ENCODE results near the gene TSC22D4. TPM values are rescaled to one million over a fixed set of nuclear protein-coding genes. Genes with fewer than 3 reads are reported as not detected.
"Not testable (repeated sequence)": the region's sequence is repeated elsewhere in the genome, so short reads cannot be mapped to it uniquely, and the experiment has no call there.

Gene TSC22D4
- polyA plus RNA-seq (2011; rRNA removed) (6.2 and 7.9 TPM in 2 replicates), polyA plus RNA-seq (2017; fragmentation: RNase III; extraction: RNeasy Plus Mini Kit Qiagen cat#74134 plus additional on column Dnase treatment) (20.7 to 28.9 TPM (median 28.3 TPM) in 3 replicates), polyA minus RNA-seq (2011; rRNA and poly(A)+ RNA removed) (6.5 and 8.2 TPM in 2 replicates)
- 15.5 and 22.6 TPM in 2 replicates for polyA plus RNA-seq (2012; cell fraction: cytosol; rRNA removed)
- 26.1 and 31.1 TPM in 2 replicates for polyA plus RNA-seq (2012; cell fraction: nucleus; rRNA removed)

GRCh38 chr7:100478958-100479660 is at the start of gene TSC22D4:
TSS of gene TSC22D4 (minus strand) at chr7:100479214. CDS start at chr7:100478038, 1,176 bp downstream.
- peak; percentile 70 to 85 for ATAC-seq
- Histone ChIP-seq H3K4me3 (peak within 1 kb of the TSS; percentile 75), H3K4me1 (peaks cover 34% of the 10 kb centered on the region), H3K9me3 (no peaks in the 10 kb centered on the region), H3K4me2 (peak within 1 kb of the TSS; percentile 74), H3K27ac (peak within 1 kb of the TSS; percentile 87 to 96)
- ChIA-PET POLR2A (interaction anchor here (0.6 to 1.3 kb wide), 4 partner anchors 13 to 133 kb away, joined by 3 to 6 read pairs (median 3); partner anchors contain the start of genes AGFG2 and MOSPD3), CTCF (interaction anchor here (0.5 to 8.5 kb wide), 8 partner anchors 10 to 227 kb away, joined by 3 to 127 read pairs (median 3); partner anchors contain the start of gene POP7)
- FAIRE-seq = no peak
- no peak for TF ChIP-seq HOXB5 (CRISPR knock-in tag; IDR thresholded peaks at IDR 0.05)
- peak in 1 of 2 experiments; percentile 60; a peak in 3 of 5 replicates for TF ChIP-seq JUN (IDR thresholded peaks at IDR 0.05)
- TF ChIP-seq POLR2A (IDR thresholded peaks at IDR 0.05; ENCODE audit: low read length) = peak; percentile 67
- TF ChIP-seq MAX (IDR thresholded peaks at IDR 0.05) = 0 out of 2 replicates have a peak, but pooled peaks have one; percentile 25
- TF ChIP-seq MAZ (IDR thresholded peaks at IDR 0.05; ENCODE audit: borderline replicate concordance, low read depth, low read length) = no peak
- TF ChIP-seq KDM1A (IDR thresholded peaks at IDR 0.05; ENCODE audit: low read depth) = no peak
- 0 out of 3 replicates have a peak, but pooled peaks have one; percentile 24 for TF ChIP-seq BCL3 (IDR thresholded peaks at IDR 0.05)
- TF ChIP-seq KDM5A (IDR thresholded peaks at IDR 0.05) = no peak
- TF ChIP-seq CHD2 (IDR thresholded peaks at IDR 0.05; ENCODE audit: low read length, partially characterized antibody) = no peak
- TF ChIP-seq RAD21 (conservative IDR thresholded peaks at IDR 0.05 in 1 of 2, IDR thresholded peaks at IDR 0.05 in 1 of 2) = no peak
- peak; percentile 13 for TF ChIP-seq ZFP36 (IDR thresholded peaks at IDR 0.05; ENCODE audit: borderline replicate concordance, partially characterized antibody)
- peak; percentile 90 to 91 for DNase-seq (ENCODE audit: low read depth in 1 of 2, low spot score in 1 of 2)
- WGBS (ENCODE audit: missing lambda C conversion rate) = 1% methylated on average over 18 of the region's 27 CpGs

- 72% methylated on average over 12 of the region's 12 CpGs for WGBS (ENCODE audit: missing lambda C conversion rate)
- H3K4me3 ChIP-seq; POLR2A ChIA-PET; DNase-seq (ENCODE audit: low read depth in 1 of 2, low spot score in 1 of 2); H3K9me3 ChIP-seq; H3K4me1 ChIP-seq; FAIRE-seq; H3K27ac ChIP-seq; H3K4me2 ChIP-seq; ATAC-seq: not testable (repeated sequence)
- CTCF ChIA-PET = interaction anchor here (0.9 to 1.5 kb wide), 4 partner anchors 12 to 54 kb away, joined by 3 to 10 read pairs (median 3); no protein-coding TSS in a partner anchor
Observed at GRCh38 chr7:100528108-100528866, 49.3 kb upstream of the TSC22D4 start.

- DNase-seq (ENCODE audit: low read depth in 1 of 2, low spot score in 1 of 2); H3K4me3 ChIP-seq; ATAC-seq; H3K4me2 ChIP-seq; H3K9me3 ChIP-seq; FAIRE-seq; CTCF ChIA-PET; POLR2A ChIA-PET; H3K4me1 ChIP-seq: not testable (repeated sequence)
- H3K27ac ChIP-seq = peak overlapping the region in 1 of 2 experiments; percentile 33; a peak in 1 of 6 replicates
- WGBS (ENCODE audit: missing lambda C conversion rate) = no CpG with 5 or more reads among the region's 34 CpGs
Observed at GRCh38 chr7:100523192-100523591, 44.2 kb upstream of the TSC22D4 start.

DNA sequence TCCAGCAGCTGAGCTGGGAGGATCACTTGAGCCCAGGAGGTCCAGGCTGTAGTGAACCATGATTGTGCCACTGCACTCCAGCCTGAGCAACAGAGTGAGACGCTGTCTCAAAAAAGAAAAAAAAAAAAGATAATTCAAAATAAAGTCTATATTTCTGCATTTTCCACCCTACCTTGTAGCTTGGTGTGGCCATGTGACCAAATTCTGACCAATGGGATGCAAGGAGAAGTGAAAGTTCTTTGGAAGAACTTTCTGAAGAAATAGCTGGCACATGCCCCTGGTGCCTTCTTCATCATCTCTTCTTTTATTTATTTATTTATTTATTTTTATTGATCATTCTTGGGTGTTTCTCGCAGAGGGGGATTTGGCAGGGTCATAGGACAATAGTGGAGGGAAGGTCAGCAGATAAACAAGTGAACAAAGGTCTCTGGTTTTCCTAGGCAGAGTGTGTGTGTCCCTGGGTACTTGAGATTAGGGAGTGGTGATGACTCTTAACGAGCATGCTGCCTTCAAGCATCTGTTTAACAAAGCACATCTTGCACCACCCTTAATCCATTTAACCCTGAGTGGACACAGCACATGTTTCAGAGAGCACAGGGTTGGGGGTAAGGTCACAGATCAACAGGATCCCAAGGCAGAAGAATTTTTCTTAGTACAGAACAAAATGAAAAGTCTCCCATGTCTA is 43.0 kb upstream of the TSC22D4 start:
- H3K27ac ChIP-seq; H3K4me2 ChIP-seq; POLR2A ChIA-PET; H3K9me3 ChIP-seq; H3K4me3 ChIP-seq; FAIRE-seq; H3K4me1 ChIP-seq; DNase-seq (ENCODE audit: low read depth in 1 of 2, low spot score in 1 of 2): not testable (repeated sequence)
- CTCF ChIA-PET = interaction anchor here (0.7 to 1.7 kb wide), 5 partner anchors 23 to 53 kb away, joined by 3 to 9 read pairs (median 5); partner anchors contain the start of gene TSC22D4
- TF ChIP-seq USF2 (IDR thresholded peaks at IDR 0.05) = peak; percentile 57
- WGBS (ENCODE audit: missing lambda C conversion rate) = 75% methylated on average over 2 of the region's 3 CpGs
- ATAC-seq = peak in 1 of 2 experiments; percentile 26; a peak in 1 of 6 replicates

Data from A549 (cell line).